IMR-90 (cell line): ENCODE measurements around the gene PRR19.

Source experiments
- CHD1 ChIP-seq: IDR thresholded peaks from 2 replicates; pipeline ENCODE4 v1.6.1; 2012; ENCODE audit warnings: low read depth, low read length, improper control_type of control experiment
- CTCF ChIP-seq: conservative IDR thresholded peaks from 2 replicates; pipeline ENCODE4 v1.5.1; 2012; ENCODE audit warnings: mild to moderate bottlenecking, low read depth, low read length, improper control_type of control experiment
- MAFK ChIP-seq: IDR thresholded peaks from 2 replicates; pipeline ENCODE4 v1.6.1; 2012; ENCODE audit warnings: low read depth, low read length, improper control_type of control experiment
- MXI1 ChIP-seq: IDR thresholded peaks from 2 replicates; pipeline ENCODE4 v1.6.1; 2012; ENCODE audit warnings: low read depth, mild to moderate bottlenecking, low read length, moderate library complexity, borderline replicate concordance
- USF2 ChIP-seq: fragments of 150-350 bp; IDR thresholded peaks from 2 replicates; pipeline ENCODE4 v1.6.1; 2017; ENCODE audit warnings: mild to moderate bottlenecking, antibody characterized with exemption, low read length, low read depth

GRCh38 chr19:42327381-42327780 is 25.4 kb downstream of the PRR19 start:
- no peak for TF ChIP-seq CTCF
- TF ChIP-seq MAFK: no peak
- no peak for TF ChIP-seq CHD1
- no peak for TF ChIP-seq USF2
- no peak for TF ChIP-seq MXI1
